AG04449 (cell line): ENCODE results near the gene KCNN3.

ENCODE experiments used
- CTCF ChIA-PET: fragments of 350-600 bp; formaldehyde crosslinking; extraction: SDS; loops from one replicate; lab custom pipeline; 2021; ENCODE audit warnings: antibody characterized with exemption; lab: Yijun Ruan, JAX
- POLR2A ChIA-PET: fragments of 400-600, 350-600 bp; formaldehyde crosslinking; extraction: SDS; loops from one replicate; lab custom pipeline; 2020; ENCODE audit warnings: antibody characterized with exemption, inconsistent platforms; lab: Yijun Ruan, JAX
- DNase-seq: peaks from one replicate; pipeline ENCODE4 v3.0.0-alpha.2; 2010; ENCODE audit warnings: low read depth, low spot score
- H3K4me3 ChIP-seq: 2 replicates; pipeline ENCODE4 v1.5.1; 2011; ENCODE audit warnings: low read depth, mild to moderate bottlenecking, control low read depth, low read length
- CTCF ChIP-seq: IDR thresholded peaks from one replicate; pipeline ENCODE4 v1.5.1; 2011; ENCODE audit warnings: mild to moderate bottlenecking, moderate library complexity, low read length, control low read depth, inconsistent platforms; ENCODE audit not compliant: insufficient read depth; ENCODE audit errors: missing control alignments

The KCNN3 gene

GRCh38 chr1:154749078-154749760 is 120.9 kb downstream of the KCNN3 start:
- peak; percentile 32 for TF ChIP-seq CTCF
- DNase-seq = no peak
- CTCF ChIA-PET = interaction anchor here (1.5 to 3.3 kb wide), 5 partner anchors 9 to 190 kb away, joined by 3 to 13 read pairs (median 4); no protein-coding TSS in a partner anchor
- no peak overlapping the region for H3K4me3 ChIP-seq
- POLR2A ChIA-PET = interaction anchor here (0.6 kb wide), 1 partner anchor 19 kb away, joined by 3 read pairs; no protein-coding TSS in a partner anchor

GRCh38 chr1:154748405-154748775 is 121.7 kb downstream of the KCNN3 start:
- DNase-seq = no peak
- ChIA-PET CTCF (interaction anchor here (1.0 to 3.3 kb wide), 3 partner anchors 8 to 189 kb away, joined by 3 to 13 read pairs (median 4); no protein-coding TSS in a partner anchor), POLR2A (no interaction called here)
- TF ChIP-seq CTCF = no peak
- no peak overlapping the region for H3K4me3 ChIP-seq

GRCh38 chr1:154747740-154748404 is 122.2 kb downstream of the KCNN3 start:
- POLR2A ChIA-PET = interaction anchor here (0.5 kb wide), 1 partner anchor 192 kb away, joined by 4 read pairs; no protein-coding TSS in a partner anchor
- no peak for DNase-seq
- no peak overlapping the region for H3K4me3 ChIP-seq
- CTCF ChIA-PET = interaction anchor here (0.7 to 3.3 kb wide), 4 partner anchors 7 to 188 kb away, joined by 3 to 13 read pairs (median 4); no protein-coding TSS in a partner anchor
- no peak for TF ChIP-seq CTCF

GRCh38 chr1:154747380-154747739 is 122.7 kb downstream of the KCNN3 start:
- CTCF ChIA-PET = interaction anchor here (0.7 to 3.3 kb wide), 4 partner anchors 7 to 78 kb away, joined by 3 to 13 read pairs (median 6); no protein-coding TSS in a partner anchor

GRCh38 chr1:154746622-154747299 is 123.3 kb downstream of the KCNN3 start:
- no peak for TF ChIP-seq CTCF
- CTCF ChIA-PET = interaction anchor here (1.2 to 1.5 kb wide), 2 partner anchors 10 to 14 kb away, joined by 3 to 8 read pairs; no protein-coding TSS in a partner anchor
- POLR2A ChIA-PET = no interaction called here
- no peak overlapping the region for H3K4me3 ChIP-seq
- DNase-seq = no peak

More at GRCh38 chr1:154747380-154747739, 122.7 kb downstream of the KCNN3 start:
- no peak overlapping the region for H3K4me3 ChIP-seq
- POLR2A ChIA-PET = interaction anchor here (0.5 kb wide), 1 partner anchor 192 kb away, joined by 4 read pairs; no protein-coding TSS in a partner anchor
- no peak for DNase-seq
- no peak for TF ChIP-seq CTCF
